ENCODE measurements around the gene GRB10.

The GRB10 gene

GRCh38 chr7:50622821-50623220 is 159.9 kb downstream of the GRB10 start:
- Mint-ChIP-seq H3K27ac (no peak overlapping the region), H3K36me3 (ENCODE audit: low read depth) (peaks cover 16% of the 10 kb centered on the region), H3K9me3 (no peaks in the 10 kb centered on the region), H3K27me3 (ENCODE audit: low read depth) (peaks cover 3% of the 10 kb centered on the region), H3K4me1 (peaks cover under 1% of the 10 kb centered on the region), H3K4me3 (no peak overlapping the region)
- TF ChIP-seq, protein P1, sequence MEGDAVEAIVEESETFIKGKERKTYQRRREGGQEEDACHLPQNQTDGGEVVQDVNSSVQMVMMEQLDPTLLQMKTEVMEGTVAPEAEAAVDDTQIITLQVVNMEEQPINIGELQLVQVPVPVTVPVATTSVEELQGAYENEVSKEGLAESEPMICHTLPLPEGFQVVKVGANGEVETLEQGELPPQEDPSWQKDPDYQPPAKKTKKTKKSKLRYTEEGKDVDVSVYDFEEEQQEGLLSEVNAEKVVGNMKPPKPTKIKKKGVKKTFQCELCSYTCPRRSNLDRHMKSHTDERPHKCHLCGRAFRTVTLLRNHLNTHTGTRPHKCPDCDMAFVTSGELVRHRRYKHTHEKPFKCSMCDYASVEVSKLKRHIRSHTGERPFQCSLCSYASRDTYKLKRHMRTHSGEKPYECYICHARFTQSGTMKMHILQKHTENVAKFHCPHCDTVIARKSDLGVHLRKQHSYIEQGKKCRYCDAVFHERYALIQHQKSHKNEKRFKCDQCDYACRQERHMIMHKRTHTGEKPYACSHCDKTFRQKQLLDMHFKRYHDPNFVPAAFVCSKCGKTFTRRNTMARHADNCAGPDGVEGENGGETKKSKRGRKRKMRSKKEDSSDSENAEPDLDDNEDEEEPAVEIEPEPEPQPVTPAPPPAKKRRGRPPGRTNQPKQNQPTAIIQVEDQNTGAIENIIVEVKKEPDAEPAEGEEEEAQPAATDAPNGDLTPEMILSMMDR (IDR thresholded peaks at IDR 0.05; ENCODE audit: unreplicated experiment in 3 of 3) = no peak

- Mint-ChIP-seq H3K4me1 (no peaks in the 10 kb centered on the region), H3K27ac (no peak overlapping the region), H3K9me3 (no peaks in the 10 kb centered on the region), H3K27me3 (ENCODE audit: low read depth) (peaks cover 3% of the 10 kb centered on the region), H3K36me3 (ENCODE audit: low read depth) (peaks cover 16% of the 10 kb centered on the region), H3K4me3 (no peak overlapping the region)
- TF ChIP-seq, protein P1 (IDR thresholded peaks at IDR 0.05; ENCODE audit: unreplicated experiment in 3 of 3) = no peak
These were observed 160.7 kb downstream of the GRB10 start for GRCh38 chr7:50621973-50622490.

DNA sequence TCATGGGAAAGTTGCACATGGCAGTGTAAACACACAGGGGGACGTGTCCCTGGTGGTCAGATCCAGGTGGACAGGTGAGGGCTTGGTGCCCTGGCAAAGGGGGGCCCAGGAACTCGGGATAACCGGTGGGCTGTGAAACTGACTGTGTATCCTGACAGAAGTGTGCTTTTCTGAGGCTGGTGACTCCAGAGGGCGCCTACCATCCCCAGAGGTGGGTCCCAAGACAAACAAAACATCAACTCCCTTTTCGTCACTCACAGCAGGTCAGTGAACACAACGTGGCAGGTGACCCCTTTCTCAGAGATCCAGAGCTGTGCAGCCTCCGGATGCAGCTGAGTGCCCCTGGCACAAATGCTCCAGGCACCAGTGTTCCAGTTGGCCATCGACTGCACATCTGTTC is 161.5 kb downstream of the GRB10 start:
- Mint-ChIP-seq H3K9me3 (no peaks in the 10 kb centered on the region), H3K4me3 (no peak overlapping the region), H3K27me3 (ENCODE audit: low read depth) (peaks cover 3% of the 10 kb centered on the region), H3K36me3 (ENCODE audit: low read depth) (peaks cover 16% of the 10 kb centered on the region), H3K4me1 (no peaks in the 10 kb centered on the region), H3K27ac (no peak overlapping the region)
- TF ChIP-seq, protein P1 (IDR thresholded peaks at IDR 0.05; ENCODE audit: unreplicated experiment in 3 of 3) = no peak

DNA sequence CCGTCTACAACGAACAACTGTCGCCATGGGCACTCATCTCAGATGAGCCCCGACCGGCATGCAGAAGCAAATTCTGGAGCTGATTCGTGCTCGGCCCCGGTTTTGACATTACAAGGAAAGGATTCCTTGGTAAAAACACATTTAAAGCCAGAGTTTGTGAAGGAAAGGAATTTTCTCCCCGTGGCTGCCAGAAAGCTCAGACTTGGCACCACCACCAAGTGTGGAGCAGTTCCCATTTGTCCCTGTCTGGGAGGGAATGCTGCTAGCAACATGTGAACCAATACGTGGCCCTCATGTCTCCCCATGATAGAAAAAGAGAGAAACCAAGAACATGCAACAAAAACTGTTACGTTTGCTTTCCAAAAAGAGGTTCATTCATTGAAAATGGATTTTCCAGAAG is 162.3 kb downstream of the GRB10 start:
- peaks cover 3% of the 10 kb centered on the region for H3K27me3 Mint-ChIP-seq (ENCODE audit: low read depth)
- no peak overlapping the region for H3K27ac Mint-ChIP-seq
- peaks cover 15% of the 10 kb centered on the region for H3K36me3 Mint-ChIP-seq (ENCODE audit: low read depth)
- no peaks in the 10 kb centered on the region for H3K4me1 Mint-ChIP-seq
- TF ChIP-seq, protein P1 (IDR thresholded peaks at IDR 0.05; ENCODE audit: unreplicated experiment in 3 of 3) = no peak
- no peak overlapping the region for H3K4me3 Mint-ChIP-seq
- H3K9me3 Mint-ChIP-seq = no peaks in the 10 kb centered on the region

- Mint-ChIP-seq H3K9me3 (no peaks in the 10 kb centered on the region), H3K4me3 (no peak overlapping the region), H3K4me1 (no peaks in the 10 kb centered on the region)
These were observed 163.0 kb downstream of the GRB10 start for GRCh38 chr7:50619684-50620083.

GRCh38 chr7:50618281-50618680 is 164.4 kb downstream of the GRB10 start:
- Mint-ChIP-seq H3K27me3 (ENCODE audit: low read depth) (peaks cover 3% of the 10 kb centered on the region), H3K27ac (no peak overlapping the region), H3K9me3 (no peaks in the 10 kb centered on the region), H3K36me3 (ENCODE audit: low read depth) (peaks cover 18% of the 10 kb centered on the region), H3K4me1 (no peaks in the 10 kb centered on the region), H3K4me3 (no peak overlapping the region)
- TF ChIP-seq, protein P1 (IDR thresholded peaks at IDR 0.05; ENCODE audit: unreplicated experiment in 3 of 3) = no peak

More at GRCh38 chr7:50619684-50620083, 163.0 kb downstream of the GRB10 start:
- Mint-ChIP-seq H3K27me3 (ENCODE audit: low read depth) (peaks cover 3% of the 10 kb centered on the region), H3K27ac (no peak overlapping the region), H3K36me3 (ENCODE audit: low read depth) (peaks cover 13% of the 10 kb centered on the region)
- TF ChIP-seq, protein P1 (IDR thresholded peaks at IDR 0.05; ENCODE audit: unreplicated experiment in 3 of 3) = no peak

Data from nephron (organoid).